GM18519 (cell line): ENCODE data around the gene PRKCH.

ENCODE experiments used
- ATAC-seq: cut with Tn5 transposase; IDR thresholded peaks from one replicate; pipeline ENCODE4 v1.9.1; 2021; ENCODE audit warnings: mild to moderate bottlenecking, moderate library complexity; ENCODE audit not compliant: unreplicated experiment, low FRiP score

PRKCH gene

GRCh38 chr14:61538464-61539022 lies 217.2 kb downstream of the PRKCH start:
- ATAC-seq = no peak

- ATAC-seq = no peak
These were observed 218.3 kb downstream of the PRKCH start for GRCh38 chr14:61539631-61540030.

- ATAC-seq = no peak
These were observed 219.6 kb downstream of the PRKCH start for GRCh38 chr14:61540931-61541330.

GRCh38 chr14:61542848-61543790 lies 221.7 kb downstream of the PRKCH start:
- ATAC-seq = no peak

GRCh38 chr14:61543946-61544345 lies 222.6 kb downstream of the PRKCH start:
- ATAC-seq = no peak

- ATAC-seq = no peak
These were observed 223.3 kb downstream of the PRKCH start for GRCh38 chr14:61544448-61545330.

GRCh38 chr14:61545726-61546455 lies 224.5 kb downstream of the PRKCH start:
- no peak for ATAC-seq

- ATAC-seq = no peak
These were observed 226.0 kb downstream of the PRKCH start for GRCh38 chr14:61547186-61548069.

- ATAC-seq = no peak
These were observed 228.0 kb downstream of the PRKCH start for GRCh38 chr14:61549425-61549824.

- ATAC-seq = no peak
These were observed 230.0 kb downstream of the PRKCH start for GRCh38 chr14:61551384-61551783.

GRCh38 chr14:61552241-61552640 lies 230.9 kb downstream of the PRKCH start:
- no peak for ATAC-seq

GRCh38 chr14:61553730-61554641 lies 232.6 kb downstream of the PRKCH start:
- no peak for ATAC-seq

- no peak for ATAC-seq
These were observed 233.9 kb downstream of the PRKCH start for GRCh38 chr14:61555056-61555838.

GRCh38 chr14:61556455-61556854 lies 235.1 kb downstream of the PRKCH start:
- no peak for ATAC-seq

GRCh38 chr14:61557262-61557661 lies 235.9 kb downstream of the PRKCH start:
- ATAC-seq = no peak

- ATAC-seq = no peak
These were observed 236.5 kb downstream of the PRKCH start for GRCh38 chr14:61557854-61558253.

GRCh38 chr14:61558271-61558670 lies 236.9 kb downstream of the PRKCH start:
- no peak for ATAC-seq
